Measurements from ENCODE around the gene CUTA.

DNA sequence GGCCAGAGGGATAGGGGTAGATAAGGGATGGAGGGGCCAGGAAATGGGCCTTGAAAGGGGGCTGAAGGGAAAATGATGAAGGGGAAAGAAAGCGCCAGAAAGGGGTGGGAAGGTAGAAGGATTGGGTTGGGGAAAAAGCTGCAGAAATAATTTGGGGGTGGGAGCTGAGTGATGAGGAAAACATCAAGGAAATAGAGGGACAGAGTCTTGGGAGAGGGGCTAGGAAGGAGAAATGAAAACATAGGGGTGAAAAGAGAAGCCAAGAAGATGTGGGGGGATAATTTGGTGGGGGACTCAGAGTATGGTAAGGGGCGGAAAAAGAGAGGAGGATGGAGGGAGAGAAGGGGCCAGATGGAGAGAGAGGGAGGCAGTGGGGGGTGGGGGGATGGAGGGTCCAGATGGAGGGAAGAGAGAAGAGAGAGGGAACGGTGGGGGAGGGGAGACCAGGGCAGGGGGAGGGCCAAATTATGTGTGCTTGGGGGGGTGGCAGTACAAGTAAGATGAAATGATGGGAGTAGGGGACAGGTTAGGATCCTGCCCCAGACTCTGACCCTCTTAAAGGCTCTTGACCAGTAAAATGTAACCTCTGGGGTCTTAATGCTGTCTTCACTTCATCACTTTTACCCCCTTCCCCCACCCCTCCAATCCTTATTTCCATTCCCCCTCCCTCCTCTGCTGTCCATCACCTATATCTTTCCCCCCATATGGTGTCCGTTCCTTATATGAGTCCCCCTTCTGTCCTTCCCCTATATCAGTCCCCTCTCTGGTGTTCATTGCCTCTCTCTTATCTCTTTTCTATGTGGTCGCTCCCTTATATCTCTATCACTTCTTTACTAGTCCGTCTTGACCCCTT lies 2.8 kb upstream of the CUTA start:
- TF ChIP-seq, protein P1, sequence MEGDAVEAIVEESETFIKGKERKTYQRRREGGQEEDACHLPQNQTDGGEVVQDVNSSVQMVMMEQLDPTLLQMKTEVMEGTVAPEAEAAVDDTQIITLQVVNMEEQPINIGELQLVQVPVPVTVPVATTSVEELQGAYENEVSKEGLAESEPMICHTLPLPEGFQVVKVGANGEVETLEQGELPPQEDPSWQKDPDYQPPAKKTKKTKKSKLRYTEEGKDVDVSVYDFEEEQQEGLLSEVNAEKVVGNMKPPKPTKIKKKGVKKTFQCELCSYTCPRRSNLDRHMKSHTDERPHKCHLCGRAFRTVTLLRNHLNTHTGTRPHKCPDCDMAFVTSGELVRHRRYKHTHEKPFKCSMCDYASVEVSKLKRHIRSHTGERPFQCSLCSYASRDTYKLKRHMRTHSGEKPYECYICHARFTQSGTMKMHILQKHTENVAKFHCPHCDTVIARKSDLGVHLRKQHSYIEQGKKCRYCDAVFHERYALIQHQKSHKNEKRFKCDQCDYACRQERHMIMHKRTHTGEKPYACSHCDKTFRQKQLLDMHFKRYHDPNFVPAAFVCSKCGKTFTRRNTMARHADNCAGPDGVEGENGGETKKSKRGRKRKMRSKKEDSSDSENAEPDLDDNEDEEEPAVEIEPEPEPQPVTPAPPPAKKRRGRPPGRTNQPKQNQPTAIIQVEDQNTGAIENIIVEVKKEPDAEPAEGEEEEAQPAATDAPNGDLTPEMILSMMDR (IDR thresholded peaks at IDR 0.05) = no peak
- TF ChIP-seq POLR2A (IDR thresholded peaks at IDR 0.05) = no peak
